Activated CD4-positive, alpha-beta T cell treated with anti-CD3 and anti-CD28 coated beads, Interleukin-2, amount 10 ng/mL, durations not matched to agents 7 days and 5 days (primary cell): Measurements from ENCODE around the gene USP28. TPM values are rescaled to one million over a fixed set of nuclear protein-coding genes. Genes with fewer than 3 reads are reported as not detected.

Experiments
- total RNA-seq, 2 experiments: library from RNA; stranded (reverse); gene quantifications; one replicate each; pipeline ENCODE4 v1.2.3, GENCODE V29; 2021

Gene USP28
- total RNA-seq, 2 experiments from 2014 or later = 36.7 to 36.9 TPM

Other genes starting within 250 kb of the USP28 start
- under 1 TPM; 0.52 to 0.64 TPM for gene TMPRSS5, start 169.3 kb downstream of the USP28 start, total RNA-seq
- 10 to 100 TPM; 19.9 to 20.8 TPM for gene ZW10, start 101.9 kb downstream of the USP28 start, total RNA-seq
- not detected for gene CLDN25, start 95.8 kb downstream of the USP28 start, total RNA-seq
- not detected for gene HTR3B, start 29.2 kb upstream of the USP28 start, total RNA-seq
- not detected for gene HTR3A, start 99.5 kb upstream of the USP28 start, total RNA-seq
- 1 to 10 TPM; 7.4 to 7.6 TPM for gene ZBTB16, start 184.1 kb upstream of the USP28 start, total RNA-seq